ENCODE data around the gene GPX6. TPM values are rescaled to one million over a fixed set of nuclear protein-coding genes. Genes with fewer than 3 reads are reported as not detected.
"Not testable (repeated sequence)": the region's sequence is repeated elsewhere in the genome, so short reads cannot be mapped to it uniquely, and the experiment has no call there.

GPX6 gene
- total and polyA plus RNA-seq, 4 experiments from 2014 or later, result not detected

DNA sequence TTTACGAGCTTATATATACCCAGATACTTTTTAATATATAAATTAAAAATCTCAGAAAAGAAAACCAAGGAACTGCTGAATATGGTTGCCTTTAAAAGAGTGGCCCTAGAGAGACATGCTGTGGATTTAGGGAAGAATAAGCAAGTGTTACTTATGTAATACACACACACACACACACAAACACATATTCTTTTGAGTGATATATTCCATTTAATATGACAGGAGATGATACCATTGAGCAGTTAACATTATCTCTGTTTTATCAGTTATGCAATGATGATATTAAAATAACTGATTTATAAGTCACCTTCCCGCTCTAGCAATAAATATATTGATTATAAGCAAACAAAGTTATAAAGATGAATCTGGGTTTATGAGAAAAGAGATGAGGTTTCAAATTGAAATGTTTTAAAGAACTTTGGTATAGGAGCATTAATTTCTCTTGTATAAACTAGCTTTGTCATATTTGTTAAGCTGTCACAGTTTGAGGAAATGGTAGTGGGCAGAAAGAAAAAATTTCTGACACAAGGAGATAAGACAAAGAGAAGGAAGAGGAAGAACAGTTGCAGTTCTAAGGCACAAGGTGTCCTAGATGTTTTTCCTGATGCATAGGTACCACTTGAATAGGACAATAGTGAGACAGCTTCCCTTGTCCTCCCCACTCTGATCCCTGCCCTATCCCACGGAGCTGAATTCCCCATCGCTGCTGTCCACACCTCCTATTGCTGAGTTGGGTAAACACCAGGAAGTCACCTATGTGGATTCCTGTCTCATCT, 36.5 kb upstream of the GPX6 start:
- no peak overlapping the region for H3K27ac ChIP-seq (ENCODE audit: low read depth, low read length)
- CTCF ChIA-PET (ENCODE audit: partially characterized antibody), result no interaction called here
- POLR2A ChIA-PET (ENCODE audit: partially characterized antibody), result no interaction called here
- no peak overlapping the region for H3K27ac Mint-ChIP-seq
- H3K27me3 ChIP-seq (ENCODE audit: insufficient read depth, low read length), result peaks cover 8% of the 10 kb centered on the region
- no peak for DNase-seq
- H3K9me3 ChIP-seq (ENCODE audit: control insufficient read depth in 1 of 2, low read length in 2 of 2), result no peaks in the 10 kb centered on the region
- H3K36me3 ChIP-seq (ENCODE audit: insufficient read depth, low read length), result no peaks in the 10 kb centered on the region
- no peaks in the 10 kb centered on the region for H3K36me3 Mint-ChIP-seq
- peaks cover 0 to 6% (median 2%) of the 10 kb centered on the region in 8 donors for H3K9me3 Mint-ChIP-seq
- H3K4me3 ChIP-seq (ENCODE audit: low read length in 2 of 2), result no peak overlapping the region
- no peak overlapping the region for H3K4me3 Mint-ChIP-seq
- peaks cover 0 to 9% (median 1%) of the 10 kb centered on the region in 4 donors for H3K4me1 Mint-ChIP-seq
- peaks cover 48 to 54% of the 10 kb centered on the region in 2 donors for H3K27me3 Mint-ChIP-seq
- intact Hi-C loops (cut with micrococcal nuclease), result no loop called here
- H3K4me1 ChIP-seq (ENCODE audit: insufficient read depth, low read length), result no peaks in the 10 kb centered on the region

DNA sequence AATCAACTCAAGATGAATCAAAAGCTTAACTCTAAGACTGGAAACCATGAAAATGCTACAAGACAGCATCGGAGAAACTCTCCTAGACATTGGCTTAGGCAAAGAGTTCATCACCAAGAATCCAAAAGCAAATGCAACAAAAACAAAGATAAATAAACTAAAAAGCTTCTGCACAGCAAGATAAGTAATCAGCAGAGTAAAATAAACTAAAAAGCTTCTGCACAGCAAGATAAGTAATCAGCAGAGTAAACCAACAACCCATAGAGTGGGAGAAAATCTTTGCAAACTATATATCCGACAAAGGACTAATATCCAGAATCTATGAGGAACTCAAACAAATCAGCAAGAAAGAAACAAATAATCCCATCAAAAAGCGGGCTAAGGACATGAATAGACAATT, 31.4 kb upstream of the GPX6 start:
- POLR2A ChIA-PET (ENCODE audit: partially characterized antibody); H3K4me3 ChIP-seq (ENCODE audit: low read length in 2 of 2); H3K27me3 ChIP-seq (ENCODE audit: insufficient read depth, low read length); H3K36me3 Mint-ChIP-seq; H3K36me3 ChIP-seq (ENCODE audit: insufficient read depth, low read length); H3K4me3 Mint-ChIP-seq; CTCF ChIA-PET (ENCODE audit: partially characterized antibody); H3K27ac Mint-ChIP-seq; DNase-seq; H3K27ac ChIP-seq (ENCODE audit: low read depth, low read length); intact Hi-C loops (cut with micrococcal nuclease); H3K9me3 ChIP-seq (ENCODE audit: control insufficient read depth in 1 of 2, low read length in 2 of 2): not testable (repeated sequence)
- peaks cover 20% of the 10 kb centered on the region for H3K4me1 ChIP-seq (ENCODE audit: insufficient read depth, low read length)
- H3K9me3 Mint-ChIP-seq, result peaks cover 0 to 13% (median 4%) of the 10 kb centered on the region in 8 donors
- H3K27me3 Mint-ChIP-seq, result peaks cover 45 to 48% of the 10 kb centered on the region in 2 donors
- peaks cover 7 to 22% (median 17%) of the 10 kb centered on the region in 4 donors for H3K4me1 Mint-ChIP-seq

DNA sequence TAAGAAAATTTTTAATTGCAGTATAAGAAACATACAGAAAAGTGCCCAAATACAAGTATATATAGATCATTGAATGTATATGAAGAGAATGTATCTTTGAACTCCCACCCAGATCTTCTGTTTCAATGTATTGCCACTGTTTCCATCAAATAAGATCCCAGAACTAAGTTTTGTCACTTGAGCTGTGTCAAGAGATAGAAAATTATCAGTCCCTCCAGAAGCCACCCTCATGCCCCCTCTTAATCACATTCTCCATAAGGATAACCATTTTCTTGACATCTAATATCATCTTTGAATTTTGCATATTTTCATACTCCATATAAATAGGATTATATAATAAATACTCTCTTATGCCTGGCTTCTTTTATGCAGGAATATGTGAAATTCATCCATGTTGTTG, 30.4 kb upstream of the GPX6 start:
- POLR2A ChIA-PET (ENCODE audit: partially characterized antibody), result no interaction called here

DNA sequence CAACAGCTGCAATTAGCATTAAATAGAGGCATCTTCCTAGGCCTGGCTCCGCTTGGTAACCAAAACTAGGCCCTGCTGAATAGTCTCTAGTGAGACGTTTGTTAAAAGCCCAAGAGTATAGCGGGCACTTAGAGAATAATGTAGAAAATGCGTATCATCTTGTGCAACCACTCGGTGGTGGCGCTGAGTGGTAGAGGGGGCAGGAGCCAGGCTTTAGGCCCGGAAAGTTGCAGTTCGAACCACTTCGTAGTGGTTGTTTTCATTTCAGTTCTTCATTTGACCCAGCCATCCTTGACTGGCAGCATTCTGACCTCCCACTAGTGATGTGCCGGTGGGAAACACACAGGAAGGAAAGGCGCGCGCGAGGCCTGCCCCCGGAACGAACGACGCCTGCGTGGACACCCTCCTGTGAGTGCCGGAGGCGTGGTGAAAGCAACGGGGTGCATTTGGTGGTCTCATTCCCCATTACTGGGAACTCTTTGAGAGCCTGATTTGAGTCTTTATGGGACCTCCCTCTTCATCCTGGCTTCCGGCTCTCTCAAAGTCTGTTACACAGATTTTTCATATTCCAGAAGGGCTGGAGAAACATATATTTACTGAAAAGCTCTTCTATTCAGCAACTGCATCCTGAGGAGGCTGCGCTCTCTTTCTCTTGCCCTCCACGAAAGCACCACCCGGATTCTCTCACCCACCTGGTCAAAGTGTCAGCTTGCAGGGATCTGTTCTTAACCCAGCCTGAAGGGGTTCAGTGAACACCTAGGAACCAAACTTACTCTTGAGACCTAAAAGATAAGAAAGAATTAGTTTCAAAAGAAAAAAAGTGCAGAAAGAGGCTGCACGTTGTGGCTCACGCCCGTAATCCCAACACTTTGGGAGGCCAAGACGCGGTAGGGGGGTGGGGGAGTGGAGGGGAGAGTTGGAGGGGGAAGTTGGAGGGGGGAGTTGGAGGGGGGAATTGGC, 28.3 kb upstream of the GPX6 start:
- Histone ChIP-seq H3K36me3 (ENCODE audit: insufficient read depth, low read length) (no peaks in the 10 kb centered on the region), H3K27me3 (ENCODE audit: insufficient read depth, low read length) (no peaks in the 10 kb centered on the region), H3K27ac (ENCODE audit: low read depth, low read length) (no peak overlapping the region), H3K4me1 (ENCODE audit: insufficient read depth, low read length) (peaks cover 20% of the 10 kb centered on the region), H3K9me3 (ENCODE audit: control insufficient read depth in 1 of 2, low read length in 2 of 2) (no peaks in the 10 kb centered on the region), H3K4me3 (ENCODE audit: low read length in 2 of 2) (peak overlapping the region in 1 of 2 donors; percentile 9)
- peak overlapping the region in 5 of 7 donors; percentile 8 to 95 (median 39) for H3K27ac Mint-ChIP-seq
- peak in 3 of 5 donors; percentile 16 to 20 (median 17) for DNase-seq
- peaks cover 38 to 43% of the 10 kb centered on the region in 2 donors for H3K27me3 Mint-ChIP-seq
- intact Hi-C loops (cut with micrococcal nuclease), result loop anchor here (2.0 to 5.0 kb wide), 2 partner anchors 21 to 47 kb away; no protein-coding TSS in a partner anchor
- ChIA-PET CTCF (ENCODE audit: partially characterized antibody) (interaction anchor here (1.6 kb wide), 1 partner anchor 21 kb away, joined by 3 read pairs; no protein-coding TSS in a partner anchor), POLR2A (ENCODE audit: partially characterized antibody) (interaction anchor here (1.3 to 1.8 kb wide), 2 partner anchors 16 to 276 kb away, joined by 3 read pairs; partner anchors contain the start of gene ZSCAN26)
- H3K4me1 Mint-ChIP-seq, result peaks cover 10 to 26% (median 18%) of the 10 kb centered on the region in 4 donors
- peaks cover 0 to 5% of the 10 kb centered on the region in 2 donors for H3K36me3 Mint-ChIP-seq
- H3K9me3 Mint-ChIP-seq, result peaks cover 2 to 23% (median 16%) of the 10 kb centered on the region in 8 donors
- peak overlapping the region; percentile 74 to 91 (median 86) for H3K4me3 Mint-ChIP-seq

More for the DNA sequence above, 30.4 kb upstream of the GPX6 start:
- Mint-ChIP-seq H3K27ac (no peak overlapping the region), H3K4me3 (no peak overlapping the region), H3K4me1 (peaks cover 10 to 26% (median 18%) of the 10 kb centered on the region in 4 donors), H3K36me3 (peaks cover 0 to 5% of the 10 kb centered on the region in 2 donors), H3K27me3 (peaks cover 45 to 47% of the 10 kb centered on the region in 2 donors), H3K9me3 (peaks cover 2 to 17% (median 9%) of the 10 kb centered on the region in 8 donors)
- DNase-seq, result no peak
- no peaks in the 10 kb centered on the region for H3K9me3 ChIP-seq (ENCODE audit: control insufficient read depth in 1 of 2, low read length in 2 of 2)
- CTCF ChIA-PET (ENCODE audit: partially characterized antibody), result no interaction called here
- no peak overlapping the region for H3K4me3 ChIP-seq (ENCODE audit: low read length in 2 of 2)
- H3K36me3 ChIP-seq (ENCODE audit: insufficient read depth, low read length), result no peaks in the 10 kb centered on the region
- no peaks in the 10 kb centered on the region for H3K27me3 ChIP-seq (ENCODE audit: insufficient read depth, low read length)
- intact Hi-C loops (cut with micrococcal nuclease), result no loop called here
- H3K4me1 ChIP-seq (ENCODE audit: insufficient read depth, low read length), result peaks cover 20% of the 10 kb centered on the region
- no peak overlapping the region for H3K27ac ChIP-seq (ENCODE audit: low read depth, low read length)

DNA sequence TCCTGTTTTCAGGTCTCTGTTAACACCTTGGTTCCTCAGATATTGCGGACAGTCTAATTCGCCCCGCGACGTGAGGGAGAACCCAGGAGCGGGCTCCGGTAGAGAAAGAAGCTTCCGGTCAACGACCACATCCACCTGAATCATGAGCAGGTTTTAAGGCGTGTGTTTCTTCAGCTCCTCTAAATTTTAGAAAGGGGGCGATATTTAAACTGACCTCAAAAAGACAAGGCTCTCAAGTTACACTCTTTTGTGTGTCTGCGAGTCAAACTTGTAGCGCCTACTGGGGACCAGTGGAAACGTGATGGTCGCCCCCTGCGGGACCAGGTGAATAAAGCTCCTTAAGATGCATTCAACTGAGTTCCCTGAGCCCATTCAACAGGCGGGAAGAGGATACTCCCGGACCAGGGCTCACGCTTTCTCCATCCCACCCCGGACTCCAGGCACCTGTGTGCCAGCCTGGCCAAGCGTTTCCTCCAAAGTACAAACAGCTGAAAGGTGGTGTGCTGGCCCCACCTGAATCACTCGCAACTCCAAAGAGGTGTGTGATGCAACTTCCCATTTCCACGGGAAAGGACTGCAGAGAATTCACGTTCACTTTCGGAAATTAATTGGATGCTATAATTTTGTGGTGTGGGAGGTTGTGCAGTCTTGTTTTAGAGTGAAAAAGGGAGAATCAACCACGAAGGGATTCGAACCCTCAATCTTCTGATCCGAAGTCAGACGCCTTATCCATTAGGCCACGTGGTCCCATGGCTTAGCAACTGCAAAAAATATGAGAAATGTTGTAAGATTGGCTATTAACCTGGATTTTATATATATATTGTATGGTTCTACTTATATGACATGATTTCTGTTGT, 27.1 kb upstream of the GPX6 start:
- POLR2A ChIA-PET (ENCODE audit: partially characterized antibody), result interaction anchor here (1.3 to 1.8 kb wide), 2 partner anchors 14 to 275 kb away, joined by 3 read pairs; partner anchors contain the start of gene ZSCAN26
- Mint-ChIP-seq H3K27me3 (peaks cover 39 to 40% of the 10 kb centered on the region in 2 donors), H3K4me1 (peaks cover 14 to 36% (median 23%) of the 10 kb centered on the region in 4 donors), H3K9me3 (peaks cover 2 to 20% (median 17%) of the 10 kb centered on the region in 8 donors), H3K36me3 (peaks cover 0 to 5% of the 10 kb centered on the region in 2 donors), H3K27ac (peak overlapping the region; percentile 38 to 95 (median 72)), H3K4me3 (peak overlapping the region; percentile 82 to 91 (median 88))
- H3K4me3 ChIP-seq (ENCODE audit: low read length in 2 of 2), result peak overlapping the region; percentile 33 to 57
- CTCF ChIA-PET (ENCODE audit: partially characterized antibody), result interaction anchor here (1.1 to 1.6 kb wide), 3 partner anchors 8 to 35 kb away, joined by 3 to 5 read pairs (median 4); no protein-coding TSS in a partner anchor
- no peaks in the 10 kb centered on the region for H3K36me3 ChIP-seq (ENCODE audit: insufficient read depth, low read length)
- H3K27me3 ChIP-seq (ENCODE audit: insufficient read depth, low read length), result no peaks in the 10 kb centered on the region
- H3K9me3 ChIP-seq (ENCODE audit: control insufficient read depth in 1 of 2, low read length in 2 of 2), result no peaks in the 10 kb centered on the region
- intact Hi-C loops (cut with micrococcal nuclease), result loop anchor here (1.0 to 5.0 kb wide), 3 partner anchors 20 to 143 kb away; partner anchors contain the start of gene ZSCAN12
- no peak overlapping the region for H3K27ac ChIP-seq (ENCODE audit: low read depth, low read length)
- H3K4me1 ChIP-seq (ENCODE audit: insufficient read depth, low read length), result peaks cover 20% of the 10 kb centered on the region
- peak; percentile 56 to 66 (median 62) for DNase-seq

DNA sequence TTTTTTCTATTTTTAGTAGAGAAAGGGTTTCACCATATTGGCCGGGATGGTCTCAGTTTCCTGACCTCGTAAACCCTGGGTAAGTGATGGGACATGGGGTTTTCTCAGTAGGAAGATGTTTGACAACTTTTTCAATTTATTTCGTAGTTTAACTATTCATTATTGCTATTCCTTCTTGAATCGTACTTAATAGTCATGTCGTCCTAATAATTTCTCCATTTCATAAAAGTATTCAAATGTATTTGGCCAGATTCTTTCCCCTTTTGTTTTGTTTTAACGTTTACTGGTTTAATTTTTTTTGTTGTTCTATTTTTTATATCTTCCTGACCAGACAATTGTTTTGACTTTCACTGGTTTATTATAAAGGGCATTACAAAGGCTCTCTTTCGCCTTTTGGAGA, 26.4 kb upstream of the GPX6 start:
- Histone ChIP-seq H3K4me3 (ENCODE audit: low read length in 2 of 2) (no peak overlapping the region), H3K27ac (ENCODE audit: low read depth, low read length) (no peak overlapping the region), H3K27me3 (ENCODE audit: insufficient read depth, low read length) (no peaks in the 10 kb centered on the region), H3K36me3 (ENCODE audit: insufficient read depth, low read length) (no peaks in the 10 kb centered on the region), H3K9me3 (ENCODE audit: control insufficient read depth in 1 of 2, low read length in 2 of 2) (no peaks in the 10 kb centered on the region), H3K4me1 (ENCODE audit: insufficient read depth, low read length) (peaks cover 20% of the 10 kb centered on the region)
- ChIA-PET CTCF (ENCODE audit: partially characterized antibody) (interaction anchor here (1.1 to 1.2 kb wide), 2 partner anchors 9 to 35 kb away, joined by 4 to 5 read pairs; no protein-coding TSS in a partner anchor), POLR2A (ENCODE audit: partially characterized antibody) (interaction anchor here (1.8 kb wide), 1 partner anchor 14 kb away, joined by 3 read pairs; no protein-coding TSS in a partner anchor)
- H3K36me3 Mint-ChIP-seq, result peaks cover 0 to 5% of the 10 kb centered on the region in 2 donors
- peaks cover 2 to 18% (median 17%) of the 10 kb centered on the region in 8 donors for H3K9me3 Mint-ChIP-seq
- DNase-seq, result no peak
- peak overlapping the region; percentile 82 to 91 (median 88) for H3K4me3 Mint-ChIP-seq
- H3K4me1 Mint-ChIP-seq, result peaks cover 15 to 42% (median 27%) of the 10 kb centered on the region in 4 donors
- H3K27ac Mint-ChIP-seq, result peak overlapping the region in 3 of 7 donors; percentile 31 to 95 (median 31)
- peaks cover 40% of the 10 kb centered on the region in 2 donors for H3K27me3 Mint-ChIP-seq
- intact Hi-C loops (cut with micrococcal nuclease), result loop anchor here (1.0 to 5.0 kb wide), 3 partner anchors 19 to 143 kb away; partner anchors contain the start of gene ZSCAN12
